MM.1S (cell line): Measurements from ENCODE around the gene GID8.

Source experiments
- DNase-seq: peaks from one replicate; pipeline ENCODE4 v3.0.0-alpha.2; 2015
- H2AFZ ChIP-seq: fragments of 300-600 bp; sonication (generic); 2 replicates; pipeline ENCODE4 v1.6.0; 2016; ENCODE audit warnings: antibody characterized with exemption, low read length
- H3F3A ChIP-seq: fragments of 300-600 bp; sonication (generic); 2 replicates; pipeline ENCODE4 v1.6.1; 2016; ENCODE audit warnings: mild to moderate bottlenecking, antibody characterized with exemption, low read length, moderate library complexity, mixed read lengths; ENCODE audit not compliant: insufficient read depth
- H3K27ac ChIP-seq: fragments of 300-600 bp; sonication (generic); 2 replicates; pipeline ENCODE4 v1.5.1; 2016; ENCODE audit warnings: mild to moderate bottlenecking, low read length
- H3K27me3 ChIP-seq: fragments of 300-600 bp; sonication (generic); replicated peaks from 2 replicates; pipeline ENCODE4 v1.6.0; 2016; ENCODE audit warnings: low read length; ENCODE audit not compliant: insufficient read depth
- H3K36me3 ChIP-seq: fragments of 300-600 bp; sonication (generic); replicated peaks from 2 replicates; pipeline ENCODE4 v1.6.1; 2016; ENCODE audit warnings: mild to moderate bottlenecking, low read length, mixed read lengths; ENCODE audit not compliant: insufficient read depth
- H3K4me1 ChIP-seq: fragments of 300-600 bp; sonication (generic); 2 replicates; pipeline ENCODE4 v1.6.1; 2016; ENCODE audit warnings: low read length, mixed read lengths
- H3K4me2 ChIP-seq: fragments of 300-600 bp; sonication (generic); 2 replicates; pipeline ENCODE4 v1.6.0; 2016; ENCODE audit warnings: low read depth, low read length
- H3K4me3 ChIP-seq: fragments of 300-600 bp; sonication (generic); 2 replicates; pipeline ENCODE4 v1.5.1; 2016; ENCODE audit warnings: low read length, mixed read lengths
- H3K79me2 ChIP-seq: fragments of 300-600 bp; sonication (generic); 2 replicates; pipeline ENCODE4 v1.6.1; 2016; ENCODE audit warnings: mixed run types, low read length, mixed read lengths
- H3K9ac ChIP-seq: fragments of 300-600 bp; sonication (generic); 2 replicates; pipeline ENCODE4 v1.6.1; 2016; ENCODE audit warnings: low read length, mixed read lengths
- H3K9me2 ChIP-seq: fragments of 300-600 bp; sonication (generic); replicated peaks from 2 replicates; pipeline ENCODE4 v1.6.1; 2016; ENCODE audit warnings: mild to moderate bottlenecking, low read length, mixed read lengths; ENCODE audit not compliant: insufficient read depth
- H3K9me3 ChIP-seq: fragments of 300-600 bp; sonication (generic); replicated peaks from 2 replicates; pipeline ENCODE4 v1.6.1; 2016; ENCODE audit warnings: mild to moderate bottlenecking, low read length, mixed read lengths; ENCODE audit not compliant: insufficient read depth
- H4K20me1 ChIP-seq: fragments of 300-600 bp; sonication (generic); 2 replicates; pipeline ENCODE4 v1.6.1; 2016; ENCODE audit warnings: mild to moderate bottlenecking, low read length, moderate library complexity, mixed read lengths; ENCODE audit not compliant: insufficient read depth
- CTCF ChIP-seq: fragments of 300-600 bp; sonication (generic); IDR thresholded peaks from 2 replicates; pipeline ENCODE4 v1.5.1; 2016; ENCODE audit warnings: antibody characterized with exemption, low read length, mixed read lengths
- EZH2 ChIP-seq: fragments of 300-600 bp; sonication (generic); optimal IDR thresholded peaks from 2 replicates; pipeline ENCODE3; 2017; ENCODE audit warnings: low read depth, mild to moderate bottlenecking, antibody characterized with exemption, low read length, mixed read lengths
- EZH2phosphoT487 ChIP-seq: fragments of 300-600 bp; sonication (generic); IDR thresholded peaks from 2 replicates; pipeline ENCODE4 v1.6.1; 2018; ENCODE audit warnings: antibody characterized with exemption, low read length

GID8 gene

DNA sequence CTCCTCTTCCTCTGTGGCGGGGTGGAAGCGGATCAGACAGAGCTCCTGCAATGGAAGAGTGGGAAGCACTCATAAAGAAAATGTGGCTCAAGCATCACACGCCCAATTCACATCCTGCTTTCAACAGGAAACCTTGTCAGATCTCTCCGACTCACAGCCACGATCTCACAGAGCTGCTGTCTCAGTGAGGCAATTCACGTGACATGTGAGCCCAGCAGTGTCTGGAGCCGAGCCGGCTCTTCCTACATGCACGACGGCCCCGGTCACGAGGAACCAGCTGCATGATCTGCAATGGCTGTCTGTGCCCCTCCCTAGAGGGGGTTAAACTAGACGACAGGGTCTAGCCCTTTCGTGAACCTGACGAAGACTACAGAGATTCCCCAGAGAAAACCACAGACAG is 46.8 kb upstream of the GID8 start:
- Histone ChIP-seq H3K4me1 (peaks cover 11% of the 10 kb centered on the region), H4K20me1 (no peaks in the 10 kb centered on the region; the same call in 1 of the 2 replicates), H3K79me2 (no peaks in the 10 kb centered on the region), H3K27ac (no peak overlapping the region), H3K4me3 (no peak overlapping the region), H3K36me3 (peaks cover 12% of the 10 kb centered on the region), H3K9me3 (no peaks in the 10 kb centered on the region), H3K9ac (no peak overlapping the region), H2AFZ (no peak overlapping the region), H3K4me2 (no peak overlapping the region), H3K27me3 (no peaks in the 10 kb centered on the region), H3F3A (peaks cover 6% of the 10 kb centered on the region), H3K9me2 (no peaks in the 10 kb centered on the region)
- DNase-seq, result no peak
- no peak for TF ChIP-seq EZH2
- TF ChIP-seq CTCF, result no peak
- TF ChIP-seq EZH2phosphoT487, result no peak

DNA sequence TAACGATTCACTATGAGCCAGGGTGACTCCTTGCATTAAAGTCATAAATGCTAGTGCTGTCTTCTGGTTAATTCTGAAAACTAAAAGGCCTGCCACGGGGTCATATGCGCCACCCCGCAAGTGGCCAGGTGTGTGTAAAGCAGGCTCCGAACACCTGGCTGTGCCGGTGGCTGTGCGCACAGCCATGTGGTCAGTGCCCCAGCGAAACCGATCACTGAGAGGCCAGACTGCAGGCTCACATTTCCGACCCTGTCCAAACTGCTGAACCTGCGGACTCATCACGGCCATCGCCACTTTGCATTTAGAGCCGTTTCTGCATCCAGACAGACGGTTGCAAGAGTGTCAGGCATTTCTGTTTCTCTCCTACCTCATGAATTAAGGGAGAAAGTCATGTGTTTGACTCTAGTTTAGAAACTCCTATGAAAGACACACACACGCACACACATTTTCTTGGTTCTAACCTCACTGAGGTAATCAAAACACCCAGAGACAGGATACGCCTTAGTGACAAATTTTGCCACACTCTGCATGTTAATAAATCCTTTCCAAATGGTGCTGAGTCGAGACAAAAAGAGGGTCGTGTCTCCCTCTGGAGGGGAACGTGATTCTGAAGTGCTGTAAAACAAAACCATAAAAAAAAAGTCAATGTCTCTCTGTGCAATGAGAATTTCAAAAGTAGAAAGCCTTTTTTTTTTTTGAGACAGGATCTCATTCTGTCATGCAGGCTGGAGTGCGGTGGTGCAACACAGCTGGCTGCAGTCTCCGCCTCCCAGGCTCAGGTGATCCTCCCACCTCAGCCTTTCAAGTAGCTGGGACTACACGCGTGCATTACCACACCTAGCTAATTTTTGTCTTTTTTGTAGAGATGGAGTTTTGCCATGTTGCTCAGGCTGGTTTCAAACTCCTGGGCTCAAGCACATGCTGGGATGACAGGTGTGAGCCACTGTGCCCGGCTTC is 45.3 kb upstream of the GID8 start:
- Histone ChIP-seq H3K4me2 (no peak overlapping the region), H2AFZ (no peak overlapping the region), H3K9me3 (no peaks in the 10 kb centered on the region), H3K4me3 (no peak overlapping the region), H3K36me3 (peaks cover 12% of the 10 kb centered on the region), H3F3A (no peaks in the 10 kb centered on the region), H3K79me2 (no peaks in the 10 kb centered on the region), H3K4me1 (0 out of 2 replicates have a peak, but pooled peaks cover 2% of the 10 kb centered on the region), H3K27ac (no peak overlapping the region), H3K9me2 (no peaks in the 10 kb centered on the region), H4K20me1 (no peaks in the 10 kb centered on the region; the same call in 1 of the 2 replicates), H3K27me3 (no peaks in the 10 kb centered on the region), H3K9ac (no peak overlapping the region)
- DNase-seq, result no peak
- TF ChIP-seq EZH2 (no peak), CTCF (no peak), EZH2phosphoT487 (no peak)

DNA sequence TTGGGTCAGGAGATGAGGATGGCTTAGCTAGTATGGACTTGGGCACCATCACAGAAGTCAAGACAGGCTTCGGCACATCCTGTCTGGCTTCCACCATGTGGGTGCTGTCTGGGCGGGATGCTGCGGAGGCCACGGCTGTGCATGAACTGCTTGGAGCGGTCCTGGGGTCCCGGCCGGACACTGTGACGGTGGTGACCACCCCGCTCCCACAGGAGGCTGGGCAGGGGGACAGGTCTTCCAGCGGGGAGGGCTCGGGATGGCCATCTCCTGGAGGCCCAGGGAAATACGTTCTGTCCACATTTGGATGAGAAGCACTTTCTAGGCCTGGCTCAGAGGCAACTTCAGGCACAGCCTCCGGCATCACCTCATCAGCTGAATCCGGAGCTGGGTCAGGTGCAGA is 44.2 kb upstream of the GID8 start:
- H3K4me1 ChIP-seq, result no peaks in the 10 kb centered on the region

More for the DNA sequence above, 44.2 kb upstream of the GID8 start:
- TF ChIP-seq EZH2phosphoT487 (no peak), EZH2 (no peak), CTCF (no peak)
- H3K79me2 ChIP-seq, result no peaks in the 10 kb centered on the region
- no peaks in the 10 kb centered on the region for H3K27me3 ChIP-seq
- no peak overlapping the region for H3K4me3 ChIP-seq
- peaks cover 12% of the 10 kb centered on the region for H3K36me3 ChIP-seq
- no peaks in the 10 kb centered on the region for H3K9me3 ChIP-seq
- no peak for DNase-seq
- H2AFZ ChIP-seq, result no peak overlapping the region
- no peaks in the 10 kb centered on the region for H3K9me2 ChIP-seq
- H3F3A ChIP-seq, result no peaks in the 10 kb centered on the region
- no peak overlapping the region for H3K9ac ChIP-seq
- no peak overlapping the region for H3K4me2 ChIP-seq
- H3K27ac ChIP-seq, result no peak overlapping the region
- H4K20me1 ChIP-seq, result no peaks in the 10 kb centered on the region; the same call in 1 of the 2 replicates
